ENCODE measurements around the gene PLCH1. TPM values are rescaled to one million over a fixed set of nuclear protein-coding genes. Genes with fewer than 3 reads are reported as not detected.

PLCH1 gene
- total and polyA plus RNA-seq, 2 of the 13 experiments (the other 11 are each of a cell fraction or from before 2014, with no cell fraction given), result 2.0 to 3.0 TPM

DNA sequence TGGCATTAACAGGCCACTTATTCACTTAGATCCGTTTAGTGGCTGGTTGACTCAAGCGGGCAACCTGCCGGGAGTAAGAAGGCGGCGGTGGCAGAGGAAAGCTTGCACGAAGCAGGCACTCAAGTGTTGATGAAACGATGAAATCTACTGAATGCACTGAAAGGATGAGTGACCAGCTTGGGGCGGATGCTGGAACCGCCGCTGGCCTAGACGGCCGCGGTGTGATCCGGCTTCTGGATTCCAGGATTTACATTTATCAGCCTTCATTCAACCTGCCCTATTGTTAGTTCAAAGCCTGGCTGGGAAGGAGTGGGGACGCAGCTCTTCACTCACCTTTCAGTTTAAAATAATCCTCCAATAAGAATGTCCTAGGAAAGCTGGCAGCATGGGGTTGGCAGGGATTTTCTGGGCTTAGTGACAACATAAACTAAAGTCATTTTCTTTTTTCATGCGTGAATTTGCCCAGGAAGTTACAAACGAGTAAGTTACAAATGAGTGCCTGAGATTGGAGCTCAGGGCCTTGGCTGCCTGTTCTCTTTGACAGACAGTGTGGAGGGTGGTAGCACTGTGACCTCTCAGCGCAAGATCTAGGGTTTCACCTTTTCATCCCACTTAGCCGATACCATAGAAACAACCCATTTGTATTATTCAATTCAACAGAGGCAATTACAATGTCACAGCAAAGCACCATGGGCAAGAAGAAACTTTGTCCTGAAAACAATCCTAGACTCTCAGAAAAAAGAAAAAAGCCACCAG lies 1.1 kb upstream of the PLCH1 start:
- H3K9me3 ChIP-seq (ENCODE audit: low read length), result no peaks in the 10 kb centered on the region
- in situ Hi-C loops (cut with HindIII; ENCODE audit: extremely low pct_ligation_motif_present, low pct_unique_long_range_greater_than_20kb) (loop anchor here (5.0 kb wide), 1 partner anchor 116 kb away; no protein-coding TSS in a partner anchor), intact Hi-C loops (cut with micrococcal nuclease; ENCODE audit: unreplicated experiment) (loop anchor here (1.0 to 5.0 kb wide), 3 partner anchors 32 to 106 kb away; partner anchors contain the start of genes C3orf33 and SLC33A1)
- CTCF ChIA-PET (ENCODE audit: low intra/inter-chr PET ratio, low total read pairs), result no interaction called here
- DNase-seq (ENCODE audit: low spot score) (peak; percentile 37), FAIRE-seq (peak; percentile 32), ATAC-seq (peak; percentile 49)
- H3K4me1 ChIP-seq (ENCODE audit: insufficient read depth, low read length), result peaks cover 65% of the 10 kb centered on the region
- peak overlapping the region; percentile 83 for H2AFZ ChIP-seq (ENCODE audit: low read length)
- peak overlapping the region; percentile 45 to 74 (median 48) for H3K4me3 ChIP-seq (replicated peaks in 1 of 3; ENCODE audit: insufficient read depth in 1 of 3, low read depth in 2 of 3, low read length in 3 of 3)
- no peaks in the 10 kb centered on the region for H4K20me1 ChIP-seq (ENCODE audit: insufficient read depth, low read length)
- POLR2A ChIA-PET, result interaction anchor here (0.6 to 5.6 kb wide), 3 partner anchors 60 to 1415 kb away, joined by 3 to 38 read pairs (median 3); partner anchors contain the start of gene C3orf33
- H3K4me2 ChIP-seq (ENCODE audit: low read depth, low read length), result peak overlapping the region; percentile 70
- H3K27ac ChIP-seq (ENCODE audit: extremely low read length, insufficient read depth, low read length), result no peak overlapping the region
- no peaks in the 10 kb centered on the region for H3K79me2 ChIP-seq (ENCODE audit: insufficient read depth, low read length)
- H3K9ac ChIP-seq (ENCODE audit: insufficient read depth, low read depth, low read length), result peak overlapping the region; percentile 45; the same call in 1 of the 2 replicates
- no peaks in the 10 kb centered on the region for H3K36me3 ChIP-seq (replicated peaks in 1 of 2; ENCODE audit: control insufficient read depth in 1 of 2, insufficient read depth in 2 of 2, low read length in 2 of 2)
- BruUV-seq (replicated peaks), result no TSS peak
- 12% methylated on average over 12 of the region's 19 CpGs for WGBS (ENCODE audit: low lambda C conversion rate)
- H3K27me3 ChIP-seq (ENCODE audit: control insufficient read depth in 1 of 2, insufficient read depth in 2 of 2, low read length in 2 of 2), result peaks cover 0 to 3% of the 10 kb centered on the region in 2 experiments; a peak in 1 of 5 replicates
- TF ChIP-seq SOX13 (IDR thresholded peaks at IDR 0.05), result no peak
- TF ChIP-seq SOX13 (CRISPR knock-in tag; conservative IDR thresholded peaks at IDR 0.05 in 1 of 2, IDR thresholded peaks at IDR 0.05 in 1 of 2), result peak in 1 of 2 experiments; percentile 31; a peak in 1 of 4 replicates
- TF ChIP-seq ZNF570 (CRISPR knock-in tag; IDR thresholded peaks at IDR 0.05; ENCODE audit: borderline replicate concordance), result no peak
- TF ChIP-seq PHF8 (CRISPR knock-in tag; IDR thresholded peaks at IDR 0.05), result peak; percentile 30; the same call in 1 of the 2 replicates
- TF ChIP-seq ZMYM4 (CRISPR knock-in tag; IDR thresholded peaks at IDR 0.05), result 0 out of 2 replicates have a peak, but pooled peaks have one; percentile 37
- 0 out of 2 replicates have a peak, but pooled peaks have one; percentile 39 for TF ChIP-seq MBD4 (IDR thresholded peaks at IDR 0.05; ENCODE audit: borderline replicate concordance, low read length)
- no peak for TF ChIP-seq HNF1B (CRISPR knock-in tag; IDR thresholded peaks at IDR 0.05)
- peak; percentile 28; the same call in 1 of the 2 replicates for TF ChIP-seq TAF1 (CRISPR knock-in tag; IDR thresholded peaks at IDR 0.05)
- no peak for TF ChIP-seq U2AF2 (IDR thresholded peaks at IDR 0.05; ENCODE audit: low read depth, low read length)
- TF ChIP-seq ETV6 (CRISPR knock-in tag; conservative IDR thresholded peaks at IDR 0.05), result 0 out of 2 replicates have a peak, but pooled peaks have one; percentile 43
- peak; percentile 68 for TF ChIP-seq XRCC5 (optimal IDR thresholded peaks at IDR 0.05; ENCODE audit: low read length)
- TF ChIP-seq SAP130 (CRISPR knock-in tag; IDR thresholded peaks at IDR 0.05; ENCODE audit: low read depth), result peak; percentile 41
- no peak for TF ChIP-seq ESRRA (CRISPR knock-in tag; IDR thresholded peaks at IDR 0.05; ENCODE audit: low read depth)
- TF ChIP-seq CEBPB (IDR thresholded peaks at IDR 0.05; ENCODE audit: borderline replicate concordance, low read depth, low read length), result no peak
- TF ChIP-seq ZIK1 (CRISPR knock-in tag; IDR thresholded peaks at IDR 0.05; ENCODE audit: borderline replicate concordance, low read depth), result no peak
- TF ChIP-seq MBNL3 (CRISPR knock-in tag; conservative IDR thresholded peaks at IDR 0.05), result no peak
- peak; percentile 75 for TF ChIP-seq GFI1 (CRISPR knock-in tag; IDR thresholded peaks at IDR 0.05; ENCODE audit: borderline replicate concordance)
- TF ChIP-seq ZNF136 (CRISPR knock-in tag; IDR thresholded peaks at IDR 0.05; ENCODE audit: low read depth), result no peak
- TF ChIP-seq ZFX (CRISPR knock-in tag; IDR thresholded peaks at IDR 0.05; ENCODE audit: low read depth), result peak; percentile 21; the same call in 1 of the 2 replicates
- 0 out of 2 replicates have a peak, but pooled peaks have one; percentile 37 for TF ChIP-seq KMT2B (CRISPR knock-in tag; IDR thresholded peaks at IDR 0.05)
- no peak for TF ChIP-seq NONO (IDR thresholded peaks at IDR 0.05)
- no peak for TF ChIP-seq NONO (CRISPR knock-in tag; conservative IDR thresholded peaks at IDR 0.05)
- TF ChIP-seq ASH2L (IDR thresholded peaks at IDR 0.05; ENCODE audit: insufficient read length, low read depth, low read length), result no peak

Data from HepG2 (cell line).